Measurements from ENCODE around the gene HECTD1. TPM values are rescaled to one million over a fixed set of nuclear protein-coding genes. Genes with fewer than 3 reads are reported as not detected.
A peak's percentile ranks its signal among the peaks of the same experiment; 100 is the strongest.

HECTD1 gene
- total and polyA plus RNA-seq, 7 experiments from 2014 or later = 25.5 to 163 (median 147) TPM

- peak overlapping the region in 1 of 10 donors; percentile 20 for H3K4me3 Mint-ChIP-seq
- Histone ChIP-seq H3K36me3 (ENCODE audit: control insufficient read depth in 2 of 3, insufficient read depth in 3 of 3, low read length in 3 of 3) (peaks cover 0 to 22% (median 0%) of the 10 kb centered on the region in 3 experiments), H3K27me3 (ENCODE audit: control insufficient read depth in 2 of 2, insufficient read depth in 2 of 2, low read length in 2 of 2) (no peaks in the 10 kb centered on the region), H3K4me1 (ENCODE audit: control insufficient read depth in 2 of 2, insufficient read depth in 2 of 2, low read length in 2 of 2) (peaks cover 5 to 7% of the 10 kb centered on the region in 2 donors), H3K27ac (ENCODE audit: low read depth, low read length) (no peak overlapping the region), H3K4me3 (ENCODE audit: low read length) (no peak overlapping the region), H3K9me3 (ENCODE audit: control insufficient read depth in 2 of 3, low read length in 3 of 3) (no peaks in the 10 kb centered on the region)
- ATAC-seq (no peak), DNase-seq (no peak)
- POLR2A ChIA-PET = interaction anchor here (0.8 kb wide), 1 partner anchor 9 kb away, joined by 3 read pairs; no protein-coding TSS in a partner anchor
- CTCF ChIA-PET = no interaction called here
- peak overlapping the region in 1 of 9 donors; percentile 29 for H3K27ac Mint-ChIP-seq
- intact Hi-C loops (cut with micrococcal nuclease) = loop anchor here in 1 of 2 donors (10.0 kb wide), 2 partner anchors 46 to 744 kb away; no protein-coding TSS in a partner anchor
- peaks cover 35 to 87% (median 71%) of the 10 kb centered on the region in 7 donors for H3K4me1 Mint-ChIP-seq
- peaks cover 0 to 4% (median 0%) of the 10 kb centered on the region in 11 donors for H3K9me3 Mint-ChIP-seq
- H3K36me3 Mint-ChIP-seq = peaks cover 15 to 51% (median 34%) of the 10 kb centered on the region in 5 donors
- no peaks in the 10 kb centered on the region for H3K27me3 Mint-ChIP-seq
These were observed 6.5 kb downstream of the HECTD1 start for GRCh38 chr14:31201111-31201510.

- H3K27ac Mint-ChIP-seq = peak overlapping the region in 1 of 9 donors; percentile 29
- H3K4me3 Mint-ChIP-seq = peak overlapping the region in 4 of 10 donors; percentile 8 to 23 (median 19)
- H3K4me1 ChIP-seq (ENCODE audit: control insufficient read depth in 2 of 2, insufficient read depth in 2 of 2, low read length in 2 of 2) = peaks cover under 1 to 2% of the 10 kb centered on the region in 2 donors
- ChIA-PET POLR2A (interaction anchor here (0.8 to 1.5 kb wide), 2 partner anchors 8 to 10 kb away, joined by 3 to 5 read pairs; no protein-coding TSS in a partner anchor), CTCF (no interaction called here)
- H3K4me1 Mint-ChIP-seq = peaks cover 33 to 87% (median 67%) of the 10 kb centered on the region in 7 donors
- H3K36me3 ChIP-seq (ENCODE audit: control insufficient read depth in 2 of 3, insufficient read depth in 3 of 3, low read length in 3 of 3) = peaks cover 0 to 22% (median 0%) of the 10 kb centered on the region in 3 experiments
- intact Hi-C loops (cut with micrococcal nuclease) = loop anchor here in 1 of 2 donors (10.0 kb wide), 2 partner anchors 46 to 744 kb away; no protein-coding TSS in a partner anchor
- H3K36me3 Mint-ChIP-seq = peaks cover 15 to 51% (median 33%) of the 10 kb centered on the region in 5 donors
- no peaks in the 10 kb centered on the region for H3K27me3 Mint-ChIP-seq
- peaks cover 0 to 4% (median 0%) of the 10 kb centered on the region in 11 donors for H3K9me3 Mint-ChIP-seq
- no peak overlapping the region for H3K27ac ChIP-seq (ENCODE audit: low read depth, low read length)
- DNase-seq (no peak), ATAC-seq (no peak)
- H3K9me3 ChIP-seq (ENCODE audit: control insufficient read depth in 2 of 3, low read length in 3 of 3) = no peaks in the 10 kb centered on the region
- no peaks in the 10 kb centered on the region for H3K27me3 ChIP-seq (ENCODE audit: control insufficient read depth in 2 of 2, insufficient read depth in 2 of 2, low read length in 2 of 2)
- no peak overlapping the region for H3K4me3 ChIP-seq (ENCODE audit: low read length)
These were observed 6.9 kb downstream of the HECTD1 start for GRCh38 chr14:31200702-31200990.

DNA sequence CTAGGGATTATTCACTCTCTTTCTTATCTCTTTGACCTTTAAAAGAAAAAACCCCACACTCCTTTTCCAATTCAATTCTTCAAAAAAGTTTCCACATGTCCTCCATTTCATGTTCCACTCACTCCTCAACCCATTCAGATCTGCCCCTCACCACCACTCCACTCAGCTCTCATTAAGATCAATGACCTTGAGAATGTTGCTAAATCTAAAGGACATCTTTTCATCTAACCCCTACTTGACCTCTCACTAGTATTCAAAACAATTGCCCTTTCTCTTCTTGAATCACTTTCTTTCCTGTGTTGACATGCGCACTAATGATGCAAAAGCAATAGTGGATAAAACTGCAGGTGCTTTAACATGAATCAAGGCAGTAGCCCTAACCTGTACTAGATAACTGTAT lies 9.9 kb downstream of the HECTD1 start:
- CTCF ChIA-PET = no interaction called here
- Mint-ChIP-seq H3K4me3 (peak overlapping the region in 3 of 10 donors; percentile 10 to 31 (median 11)), H3K9me3 (no peaks in the 10 kb centered on the region), H3K27me3 (no peaks in the 10 kb centered on the region), H3K36me3 (peaks cover 10 to 34% (median 20%) of the 10 kb centered on the region in 5 donors), H3K4me1 (peaks cover 28 to 79% (median 64%) of the 10 kb centered on the region in 7 donors), H3K27ac (peak overlapping the region in 3 of 9 donors; percentile 0 to 51 (median 25))
- no peak for ATAC-seq
- Histone ChIP-seq H3K27me3 (ENCODE audit: control insufficient read depth in 2 of 2, insufficient read depth in 2 of 2, low read length in 2 of 2) (no peaks in the 10 kb centered on the region), H3K4me3 (ENCODE audit: low read length) (no peak overlapping the region), H3K9me3 (ENCODE audit: control insufficient read depth in 2 of 3, low read length in 3 of 3) (no peaks in the 10 kb centered on the region), H3K36me3 (ENCODE audit: control insufficient read depth in 2 of 3, insufficient read depth in 3 of 3, low read length in 3 of 3) (peaks cover 0 to 19% (median 4%) of the 10 kb centered on the region in 3 experiments), H3K4me1 (ENCODE audit: control insufficient read depth in 2 of 2, insufficient read depth in 2 of 2, low read length in 2 of 2) (peaks cover 4 to 5% of the 10 kb centered on the region in 2 donors), H3K27ac (ENCODE audit: low read depth, low read length) (no peak overlapping the region)
- intact Hi-C loops (cut with micrococcal nuclease) = no loop called here
- POLR2A ChIA-PET = interaction anchor here (0.6 kb wide), 1 partner anchor 19 kb away, joined by 3 read pairs; no protein-coding TSS in a partner anchor
- DNase-seq = no peak

DNA sequence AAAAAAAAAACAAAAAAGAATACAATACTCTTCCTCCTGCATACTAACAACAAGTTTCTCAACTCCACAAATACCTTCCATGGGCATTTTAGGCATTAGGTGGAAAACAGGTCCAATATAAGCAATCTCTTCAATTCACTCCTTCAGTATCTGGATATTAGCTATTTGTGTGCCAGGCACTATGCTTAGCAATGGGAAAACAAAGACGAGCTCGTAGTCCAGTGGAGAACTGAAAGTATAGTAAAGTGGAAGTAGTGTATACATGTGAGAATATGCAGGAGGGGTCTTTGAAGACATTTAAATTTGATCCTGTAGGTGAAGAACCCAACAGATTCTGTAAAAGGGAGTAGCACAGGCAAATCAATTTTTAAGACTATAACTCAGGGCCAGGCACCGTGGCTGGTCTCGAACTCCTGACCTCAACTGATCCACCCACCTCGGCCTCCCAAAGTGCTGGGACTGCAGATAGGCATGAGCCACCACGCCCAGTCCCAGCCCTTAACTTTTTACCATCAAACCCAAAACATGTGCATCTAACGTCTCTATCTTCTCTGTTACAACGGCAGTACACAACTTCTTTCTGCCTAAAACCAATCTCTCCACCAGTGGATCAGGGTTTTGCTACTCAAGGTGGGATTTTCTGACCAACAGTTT lies 10.6 kb downstream of the HECTD1 start:
- Histone ChIP-seq H3K9me3 (ENCODE audit: control insufficient read depth in 2 of 3, low read length in 3 of 3) (no peaks in the 10 kb centered on the region), H3K4me1 (ENCODE audit: control insufficient read depth in 2 of 2, insufficient read depth in 2 of 2, low read length in 2 of 2) (peaks cover 4 to 5% of the 10 kb centered on the region in 2 donors), H3K4me3 (ENCODE audit: low read length) (no peak overlapping the region), H3K27me3 (ENCODE audit: control insufficient read depth in 2 of 2, insufficient read depth in 2 of 2, low read length in 2 of 2) (no peaks in the 10 kb centered on the region), H3K27ac (ENCODE audit: low read depth, low read length) (no peak overlapping the region), H3K36me3 (ENCODE audit: control insufficient read depth in 2 of 3, insufficient read depth in 3 of 3, low read length in 3 of 3) (peaks cover 0 to 18% (median 4%) of the 10 kb centered on the region in 3 experiments)
- Mint-ChIP-seq H3K4me3 (peak overlapping the region in 1 of 10 donors; percentile 31), H3K4me1 (peaks cover 31 to 73% (median 57%) of the 10 kb centered on the region in 7 donors), H3K27ac (peak overlapping the region in 3 of 9 donors; percentile 3 to 43 (median 3)), H3K9me3 (no peaks in the 10 kb centered on the region), H3K27me3 (no peaks in the 10 kb centered on the region), H3K36me3 (peaks cover 10 to 29% (median 18%) of the 10 kb centered on the region in 5 donors)
- POLR2A ChIA-PET = interaction anchor here (0.6 to 1.4 kb wide), 3 partner anchors 10 to 71 kb away, joined by 3 to 4 read pairs (median 3); no protein-coding TSS in a partner anchor
- DNase-seq = no peak
- intact Hi-C loops (cut with micrococcal nuclease) = no loop called here
- CTCF ChIA-PET = no interaction called here
- ATAC-seq = no peak

DNA sequence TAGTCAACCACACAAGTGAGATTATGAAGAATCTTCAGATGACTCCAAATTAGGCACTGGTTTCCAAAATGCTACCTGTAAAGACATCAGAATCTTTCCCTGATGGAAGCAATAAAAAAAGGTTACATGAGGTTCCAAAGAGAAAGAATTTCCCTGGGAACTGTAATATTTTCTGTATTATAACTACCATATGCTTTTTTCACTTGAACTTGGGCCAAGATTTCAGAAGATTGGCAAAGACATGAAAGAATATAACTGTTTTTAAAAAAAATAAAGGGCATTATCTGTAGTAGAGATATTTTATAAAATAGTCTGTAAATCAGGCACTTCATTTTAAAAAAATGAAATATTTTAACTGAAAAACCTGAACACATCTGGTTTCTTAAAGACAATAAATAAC lies 12.9 kb downstream of the HECTD1 start:
- H3K27me3 Mint-ChIP-seq = no peaks in the 10 kb centered on the region
- peak overlapping the region in 1 of 10 donors; percentile 46 for H3K4me3 Mint-ChIP-seq
- H3K36me3 Mint-ChIP-seq = peaks cover 6 to 19% (median 13%) of the 10 kb centered on the region in 5 donors
- peaks cover 3 to 6% (median 4%) of the 10 kb centered on the region in 3 experiments for H3K36me3 ChIP-seq (ENCODE audit: control insufficient read depth in 2 of 3, insufficient read depth in 3 of 3, low read length in 3 of 3)
- no peaks in the 10 kb centered on the region for H3K9me3 ChIP-seq (ENCODE audit: control insufficient read depth in 2 of 3, low read length in 3 of 3)
- ATAC-seq = no peak
- H3K27me3 ChIP-seq (ENCODE audit: control insufficient read depth in 2 of 2, insufficient read depth in 2 of 2, low read length in 2 of 2) = no peaks in the 10 kb centered on the region
- no peak overlapping the region for H3K27ac Mint-ChIP-seq
- ChIA-PET CTCF (no interaction called here), POLR2A (interaction anchor here (0.6 kb wide), 1 partner anchor 30 kb away, joined by 3 read pairs; no protein-coding TSS in a partner anchor)
- H3K4me1 Mint-ChIP-seq = peaks cover 25 to 69% (median 55%) of the 10 kb centered on the region in 7 donors
- no peak for DNase-seq
- no peak overlapping the region for H3K4me3 ChIP-seq (ENCODE audit: low read length)
- H3K9me3 Mint-ChIP-seq = no peaks in the 10 kb centered on the region
- peaks cover 4 to 12% of the 10 kb centered on the region in 2 donors for H3K4me1 ChIP-seq (ENCODE audit: control insufficient read depth in 2 of 2, insufficient read depth in 2 of 2, low read length in 2 of 2)
- no peak overlapping the region for H3K27ac ChIP-seq (ENCODE audit: low read depth, low read length)
- intact Hi-C loops (cut with micrococcal nuclease) = loop anchor here in 1 of 2 donors (2.0 kb wide), 1 partner anchor 14 kb away; no protein-coding TSS in a partner anchor

GRCh38 chr14:31194095-31194494 lies 13.5 kb downstream of the HECTD1 start:
- DNase-seq = no peak
- Histone ChIP-seq H3K4me1 (ENCODE audit: control insufficient read depth in 2 of 2, insufficient read depth in 2 of 2, low read length in 2 of 2) (peaks cover 4 to 12% of the 10 kb centered on the region in 2 donors), H3K27ac (ENCODE audit: low read depth, low read length) (no peak overlapping the region), H3K4me3 (ENCODE audit: low read length) (no peak overlapping the region), H3K9me3 (ENCODE audit: control insufficient read depth in 2 of 3, low read length in 3 of 3) (no peaks in the 10 kb centered on the region), H3K27me3 (ENCODE audit: control insufficient read depth in 2 of 2, insufficient read depth in 2 of 2, low read length in 2 of 2) (no peaks in the 10 kb centered on the region), H3K36me3 (ENCODE audit: control insufficient read depth in 2 of 3, insufficient read depth in 3 of 3, low read length in 3 of 3) (peaks cover 3 to 9% (median 4%) of the 10 kb centered on the region in 3 experiments)
- no peak for ATAC-seq
- no peaks in the 10 kb centered on the region for H3K27me3 Mint-ChIP-seq
- H3K4me1 Mint-ChIP-seq = peaks cover 26 to 70% (median 57%) of the 10 kb centered on the region in 7 donors
- no peaks in the 10 kb centered on the region for H3K9me3 Mint-ChIP-seq
- ChIA-PET POLR2A (no interaction called here), CTCF (no interaction called here)
- intact Hi-C loops (cut with micrococcal nuclease) = loop anchor here in 1 of 2 donors (2.0 kb wide), 1 partner anchor 13 kb away; no protein-coding TSS in a partner anchor
- peaks cover 5 to 19% (median 11%) of the 10 kb centered on the region in 5 donors for H3K36me3 Mint-ChIP-seq
- H3K4me3 Mint-ChIP-seq = no peak overlapping the region
- no peak overlapping the region for H3K27ac Mint-ChIP-seq

All from naive thymus-derived CD4-positive, alpha-beta T cell (primary cell).